ENCODE results near the gene PPP1R2. TPM values are rescaled to one million over a fixed set of nuclear protein-coding genes. Genes with fewer than 3 reads are reported as not detected.

Gene PPP1R2
- total and polyA plus RNA-seq, 9 of the 15 experiments (the other 6 are each of a cell fraction or from before 2014, with no cell fraction given), result 9.4 to 115 (median 40.3) TPM

GRCh38 chr3:195580744-195581443 is 37.8 kb upstream of the PPP1R2 start:
- in situ Hi-C loops (cut with MboI) (no loop called here), intact Hi-C loops (cut with micrococcal nuclease) (no loop called here)
- Histone ChIP-seq H3K27me3 (ENCODE audit: control insufficient read depth in 2 of 2, insufficient read depth in 2 of 2, low read length in 2 of 2) (peaks cover 15 to 38% of the 10 kb centered on the region in 2 experiments), H4K20me1 (replicated peaks; ENCODE audit: control insufficient read depth, insufficient read depth, low read length) (no peaks in the 10 kb centered on the region), H3K4me1 (replicated peaks in 1 of 2; ENCODE audit: control insufficient read depth in 2 of 2, insufficient read depth in 2 of 2, low read length in 2 of 2) (peaks cover 4 to 16% of the 10 kb centered on the region in 2 experiments), H3K4me2 (ENCODE audit: insufficient read depth, low read length) (no peak overlapping the region), H3K79me2 (ENCODE audit: control insufficient read depth, insufficient read depth, low read length) (no peaks in the 10 kb centered on the region), H3K9me1 (ENCODE audit: control insufficient read depth, insufficient read depth, low read length) (no peaks in the 10 kb centered on the region), H3K9ac (ENCODE audit: insufficient read depth in 1 of 2, low read depth in 2 of 2, low read length in 2 of 2) (no peak overlapping the region), H3K27ac (ENCODE audit: extremely low read depth, low read depth, low read length) (no peak overlapping the region), H2AFZ (ENCODE audit: low read depth, low read length) (no peak overlapping the region), H3K9me3 (replicated peaks; ENCODE audit: control insufficient read depth, insufficient read depth, low read depth, low read length) (no peaks in the 10 kb centered on the region), H3K36me3 (ENCODE audit: control insufficient read depth, insufficient read depth, low read length) (no peaks in the 10 kb centered on the region), H3K4me3 (no peak overlapping the region)
- FAIRE-seq (no peak), ATAC-seq (no peak), DNase-seq (ENCODE audit: extremely low read depth in 1 of 4, low spot score in 3 of 4) (no peak)
- POLR2A ChIA-PET, result interaction anchor here (0.5 to 1.2 kb wide), 2 partner anchors 10 to 1156 kb away, joined by 3 to 4 read pairs; no protein-coding TSS in a partner anchor
- WGBS (ENCODE audit: insufficient coverage, low coverage, missing lambda C conversion rate), result 32% methylated on average over 6 of the region's 6 CpGs
- CTCF ChIA-PET (ENCODE audit: low intra/inter-chr PET ratio), result interaction anchor here (0.6 kb wide), 1 partner anchor 270 kb away, joined by 3 read pairs; no protein-coding TSS in a partner anchor
- no TSS peak for BruUV-seq (replicated peaks)
- TF ChIP-seq CEBPG (CRISPR knock-in tag; IDR thresholded peaks at IDR 0.05), result peak; percentile 68
- TF ChIP-seq CEBPG (tag; conservative IDR thresholded peaks at IDR 0.05 in 1 of 2, IDR thresholded peaks at IDR 0.05 in 1 of 2), result peak in 1 of 2 experiments; percentile 79; a peak in 2 of 4 replicates
- TF ChIP-seq, protein P1, sequence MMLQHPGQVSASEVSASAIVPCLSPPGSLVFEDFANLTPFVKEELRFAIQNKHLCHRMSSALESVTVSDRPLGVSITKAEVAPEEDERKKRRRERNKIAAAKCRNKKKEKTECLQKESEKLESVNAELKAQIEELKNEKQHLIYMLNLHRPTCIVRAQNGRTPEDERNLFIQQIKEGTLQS (IDR thresholded peaks at IDR 0.05), result peak; percentile 51
- TF ChIP-seq, protein P1 (CRISPR knock-in tag; conservative IDR thresholded peaks at IDR 0.05), result no peak
- no peak for TF ChIP-seq CREM (IDR thresholded peaks at IDR 0.05; ENCODE audit: low read depth)
- no peak for TF ChIP-seq SUPT5H (IDR thresholded peaks at IDR 0.05)
- peak; percentile 57 for TF ChIP-seq ZNF175 (CRISPR knock-in tag; IDR thresholded peaks at IDR 0.05; ENCODE audit: low read depth)
- TF ChIP-seq HMG20A (CRISPR knock-in tag; conservative IDR thresholded peaks at IDR 0.05), result no peak
- TF ChIP-seq ZNF354B (CRISPR knock-in tag; IDR thresholded peaks at IDR 0.05), result no peak
- TF ChIP-seq SIN3B (IDR thresholded peaks at IDR 0.05; ENCODE audit: low read depth), result no peak

All from K562 (cell line).